ENCODE data around the gene LNP1.

Gene LNP1

DNA sequence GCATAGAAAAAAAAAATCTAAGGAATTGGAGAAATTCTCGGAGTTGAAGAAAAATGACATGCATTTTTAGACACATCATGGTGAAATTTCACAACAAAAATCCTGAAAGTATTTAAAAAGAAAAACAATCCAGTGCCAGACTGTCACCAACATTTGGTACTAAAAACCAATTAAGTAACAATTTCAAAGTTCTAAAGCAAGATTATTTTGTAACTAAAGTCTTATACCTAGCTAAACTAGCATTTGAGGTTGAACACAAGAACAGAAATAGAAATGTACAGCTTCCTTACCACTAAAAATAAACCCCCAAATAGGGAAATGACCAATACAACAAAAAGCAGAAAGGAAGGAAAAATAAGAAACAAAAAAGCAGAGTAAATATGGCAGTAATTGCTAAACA, 12.3 kb upstream of the LNP1 start:
- no peak for DNase-seq
- in situ Hi-C loops (cut with HindIII; ENCODE audit: low pct_ligation_motif_present, low sequenced_read_pairs): no loop called here
- Histone ChIP-seq H3K36me3 (replicated peaks) (peaks cover 5% of the 10 kb centered on the region), H3K27me3 (replicated peaks) (no peaks in the 10 kb centered on the region), H3K4me3 (ENCODE audit: low read depth, low read length) (no peak overlapping the region), H3K27ac (no peak overlapping the region)
- TF ChIP-seq, protein P1, sequence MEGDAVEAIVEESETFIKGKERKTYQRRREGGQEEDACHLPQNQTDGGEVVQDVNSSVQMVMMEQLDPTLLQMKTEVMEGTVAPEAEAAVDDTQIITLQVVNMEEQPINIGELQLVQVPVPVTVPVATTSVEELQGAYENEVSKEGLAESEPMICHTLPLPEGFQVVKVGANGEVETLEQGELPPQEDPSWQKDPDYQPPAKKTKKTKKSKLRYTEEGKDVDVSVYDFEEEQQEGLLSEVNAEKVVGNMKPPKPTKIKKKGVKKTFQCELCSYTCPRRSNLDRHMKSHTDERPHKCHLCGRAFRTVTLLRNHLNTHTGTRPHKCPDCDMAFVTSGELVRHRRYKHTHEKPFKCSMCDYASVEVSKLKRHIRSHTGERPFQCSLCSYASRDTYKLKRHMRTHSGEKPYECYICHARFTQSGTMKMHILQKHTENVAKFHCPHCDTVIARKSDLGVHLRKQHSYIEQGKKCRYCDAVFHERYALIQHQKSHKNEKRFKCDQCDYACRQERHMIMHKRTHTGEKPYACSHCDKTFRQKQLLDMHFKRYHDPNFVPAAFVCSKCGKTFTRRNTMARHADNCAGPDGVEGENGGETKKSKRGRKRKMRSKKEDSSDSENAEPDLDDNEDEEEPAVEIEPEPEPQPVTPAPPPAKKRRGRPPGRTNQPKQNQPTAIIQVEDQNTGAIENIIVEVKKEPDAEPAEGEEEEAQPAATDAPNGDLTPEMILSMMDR (IDR thresholded peaks at IDR 0.05; ENCODE audit: low read depth, low read length, missing control alignments): no peak

DNA sequence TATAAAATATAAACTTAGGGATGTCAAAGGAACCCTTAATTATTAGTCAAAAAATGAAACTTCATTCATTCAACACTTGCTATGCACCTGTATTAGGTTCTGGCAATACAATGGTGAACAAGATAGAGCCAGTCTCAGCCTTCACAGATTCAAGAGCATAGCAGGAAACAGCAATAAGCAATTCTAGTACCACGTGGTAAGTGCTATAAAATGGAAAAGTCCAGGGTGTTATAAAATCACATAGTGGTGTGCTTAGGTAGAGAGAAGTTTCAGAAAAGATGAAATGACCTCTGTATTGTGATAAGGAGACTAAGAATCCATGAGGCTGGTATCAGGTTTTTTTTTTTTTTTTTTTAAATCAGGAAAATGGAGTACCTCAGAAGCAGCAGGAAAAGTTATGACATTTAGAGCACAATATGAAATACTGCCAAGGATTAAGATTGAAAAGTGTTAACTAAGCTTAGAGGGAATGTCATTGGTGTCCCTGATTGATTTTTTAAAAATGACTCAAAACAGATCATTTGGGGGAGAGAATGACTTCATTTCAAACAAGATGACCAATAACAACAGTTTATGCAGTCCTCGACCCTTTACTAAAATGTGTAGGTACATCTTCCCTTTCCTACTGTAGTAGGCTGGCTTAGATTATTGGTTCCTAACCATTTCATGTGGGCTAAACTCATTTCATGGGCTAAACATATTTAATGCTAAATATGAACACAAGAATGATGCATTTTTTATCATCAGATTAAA, 5.5 kb upstream of the LNP1 start:
- no peaks in the 10 kb centered on the region for H3K36me3 ChIP-seq (replicated peaks)
- no peaks in the 10 kb centered on the region for H3K27me3 ChIP-seq (replicated peaks)
- no peak overlapping the region for H3K27ac ChIP-seq
- in situ Hi-C loops (cut with HindIII; ENCODE audit: low pct_ligation_motif_present, low sequenced_read_pairs): no loop called here
- H3K4me3 ChIP-seq (ENCODE audit: low read depth, low read length): no peak overlapping the region
- TF ChIP-seq, protein P1 (IDR thresholded peaks at IDR 0.05; ENCODE audit: low read depth, low read length, missing control alignments): no peak
- no peak for DNase-seq

DNA sequence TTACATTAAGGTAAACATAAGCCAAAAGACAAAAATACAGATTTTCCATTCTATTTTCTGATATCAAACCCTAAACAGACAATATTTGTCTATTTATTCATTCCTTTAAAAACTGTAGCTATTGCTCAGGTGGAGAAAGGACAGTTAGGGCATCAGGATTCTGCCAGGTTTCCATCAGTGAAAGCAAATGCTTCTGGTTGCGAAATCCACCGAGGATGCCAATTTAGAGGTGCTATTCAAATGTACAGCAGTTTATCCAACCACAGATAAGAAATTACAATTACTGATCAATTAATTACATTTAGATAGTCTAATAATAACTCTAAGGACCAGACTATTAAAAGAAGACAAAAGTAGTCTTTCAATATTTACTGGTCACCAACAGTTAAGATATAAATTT, 4.4 kb upstream of the LNP1 start:
- no peak for DNase-seq
- TF ChIP-seq, protein P1 (IDR thresholded peaks at IDR 0.05; ENCODE audit: low read depth, low read length, missing control alignments): no peak
- Histone ChIP-seq H3K27ac (no peak overlapping the region), H3K36me3 (replicated peaks) (no peaks in the 10 kb centered on the region), H3K4me3 (ENCODE audit: low read depth, low read length) (no peak overlapping the region), H3K27me3 (replicated peaks) (no peaks in the 10 kb centered on the region)
- in situ Hi-C loops (cut with HindIII; ENCODE audit: low pct_ligation_motif_present, low sequenced_read_pairs): no loop called here

DNA sequence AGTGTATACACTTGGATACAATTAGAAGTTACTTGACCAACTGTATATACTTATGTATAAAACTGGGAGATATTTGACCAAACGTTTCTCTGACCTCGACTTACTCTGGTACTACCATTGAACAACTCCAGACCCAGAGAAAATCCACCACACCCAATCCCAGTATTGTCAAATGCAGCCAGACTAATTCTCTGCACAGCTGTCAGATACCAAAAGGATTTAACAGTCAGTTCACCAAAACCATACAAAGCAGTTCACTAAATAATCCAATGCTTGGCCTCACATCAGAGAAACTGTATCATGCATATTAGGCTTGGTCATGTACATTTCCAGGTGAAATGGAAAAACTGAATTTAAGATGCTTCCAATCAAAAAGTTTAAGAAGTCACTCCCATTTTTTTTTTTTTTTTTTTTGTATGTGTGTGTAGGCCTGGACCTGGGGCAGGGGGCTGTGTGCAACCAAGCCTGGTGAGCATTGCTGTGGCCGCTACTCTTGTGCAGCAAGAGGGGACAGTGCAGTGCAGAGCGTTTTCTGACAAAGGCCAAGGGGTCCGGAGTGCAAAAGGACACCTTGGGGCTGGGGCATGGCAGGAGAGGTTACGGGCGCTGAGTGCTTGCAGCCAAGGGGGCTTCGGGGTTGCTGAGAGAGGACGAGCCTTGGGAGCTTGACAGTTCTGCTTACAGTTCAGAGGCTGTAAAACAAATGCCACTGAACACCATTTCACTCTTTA, 1.8 kb upstream of the LNP1 start:
- TF ChIP-seq, protein P1 (IDR thresholded peaks at IDR 0.05; ENCODE audit: low read depth, low read length, missing control alignments): no peak
- no peak for DNase-seq
- Histone ChIP-seq H3K4me3 (ENCODE audit: low read depth, low read length) (peak overlapping the region; percentile 94), H3K36me3 (replicated peaks) (no peaks in the 10 kb centered on the region), H3K27me3 (replicated peaks) (no peaks in the 10 kb centered on the region), H3K27ac (peak overlapping the region; percentile 92)
- in situ Hi-C loops (cut with HindIII; ENCODE audit: low pct_ligation_motif_present, low sequenced_read_pairs): no loop called here

DNA sequence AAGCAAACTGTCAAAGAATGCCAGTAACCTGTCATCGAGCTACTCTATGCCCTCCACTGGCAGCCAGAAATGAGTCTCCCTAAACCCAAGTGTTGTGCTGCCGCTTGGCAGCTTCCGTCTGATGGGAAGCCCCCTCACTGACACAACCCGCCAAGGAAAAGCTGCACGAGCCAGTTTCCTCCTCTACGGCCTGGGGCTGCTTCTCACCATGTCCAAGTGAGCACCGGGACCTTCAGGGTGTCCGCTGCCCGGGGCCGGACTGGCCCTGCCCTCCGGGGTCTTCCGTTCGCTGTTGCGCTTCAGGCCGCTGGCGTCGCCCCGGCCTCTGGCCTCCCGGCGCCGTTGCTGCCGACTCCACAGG, 940 bp upstream of the LNP1 start:
- H3K36me3 ChIP-seq (replicated peaks): no peaks in the 10 kb centered on the region
- H3K4me3 ChIP-seq (ENCODE audit: low read depth, low read length): peak overlapping the region; percentile 94
- no peaks in the 10 kb centered on the region for H3K27me3 ChIP-seq (replicated peaks)
- in situ Hi-C loops (cut with HindIII; ENCODE audit: low pct_ligation_motif_present, low sequenced_read_pairs): no loop called here
- TF ChIP-seq, protein P1 (IDR thresholded peaks at IDR 0.05; ENCODE audit: low read depth, low read length, missing control alignments): no peak
- H3K27ac ChIP-seq: peak overlapping the region; percentile 92
- DNase-seq: no peak
